Subcutaneous abdominal adipose tissue (tissue), 5 donors: Measurements from ENCODE around the gene PCDH9.

ENCODE experiments used
- H3K27ac ChIP-seq: one replicate; pipeline ENCODE4 v1.7.0; 2013; ENCODE audit warnings: low read depth, mild to moderate bottlenecking, inconsistent platforms, low read length, moderate library complexity
- H3K27me3 ChIP-seq, 5 donors: one replicate each; pipeline ENCODE4 v1.7.0; 2013; ENCODE audit warnings: low read length in 5 of 5, inconsistent platforms in 1 of 5; ENCODE audit not compliant: control insufficient read depth in 5 of 5, insufficient read depth in 4 of 5
- H3K36me3 ChIP-seq, 5 donors: one replicate each; pipeline ENCODE4 v1.7.0; 2013; ENCODE audit warnings: low read length in 5 of 5; ENCODE audit not compliant: control insufficient read depth in 5 of 5, insufficient read depth in 5 of 5
- H3K4me1 ChIP-seq, 5 donors: one replicate each; pipeline ENCODE4 v1.7.0; 2013; ENCODE audit warnings: low read length in 5 of 5, mild to moderate bottlenecking in 3 of 5, moderate library complexity in 1 of 5; ENCODE audit not compliant: control insufficient read depth in 5 of 5, insufficient read depth in 5 of 5
- H3K4me3 ChIP-seq, 5 donors: one replicate each; pipeline ENCODE4 v1.7.0; 2013; ENCODE audit warnings: low read length in 5 of 5, low read depth in 1 of 5
- H3K9ac ChIP-seq, 5 donors: one replicate each; pipeline ENCODE4 v1.7.0; 2013; ENCODE audit warnings: low read length in 5 of 5, mild to moderate bottlenecking in 4 of 5, moderate library complexity in 3 of 5
- H3K9me3 ChIP-seq, 5 donors: one replicate each; pipeline ENCODE4 v1.7.0; 2013; ENCODE audit warnings: low read length in 5 of 5; ENCODE audit not compliant: control insufficient read depth in 5 of 5
- donor health status: healthy.
- donor health status: healthy.
- donor health status: healthy.
- donor health status: healthy.
- donor health status: healthy.

Gene PCDH9

GRCh38 chr13:66345971-66346370 lies 884.2 kb downstream of the PCDH9 start:
- no peak overlapping the region for H3K27ac ChIP-seq
- no peak overlapping the region for H3K9ac ChIP-seq
- H3K27me3 ChIP-seq = no peaks in the 10 kb centered on the region
- peaks cover 0 to 13% (median 5%) of the 10 kb centered on the region in 5 donors for H3K4me1 ChIP-seq
- no peak overlapping the region for H3K4me3 ChIP-seq
- H3K36me3 ChIP-seq = no peaks in the 10 kb centered on the region
- H3K9me3 ChIP-seq = no peaks in the 10 kb centered on the region

GRCh38 chr13:66345518-66345810 lies 884.7 kb downstream of the PCDH9 start:
- no peaks in the 10 kb centered on the region for H3K9me3 ChIP-seq
- H3K27ac ChIP-seq = no peak overlapping the region

GRCh38 chr13:66344805-66345517 lies 885.2 kb downstream of the PCDH9 start:
- Histone ChIP-seq H3K27ac (no peak overlapping the region), H3K4me1 (peaks cover 0 to 13% (median 5%) of the 10 kb centered on the region in 5 donors), H3K27me3 (no peaks in the 10 kb centered on the region), H3K9ac (no peak overlapping the region), H3K9me3 (no peaks in the 10 kb centered on the region), H3K36me3 (no peaks in the 10 kb centered on the region), H3K4me3 (no peak overlapping the region)

More at GRCh38 chr13:66345518-66345810, 884.7 kb downstream of the PCDH9 start:
- Histone ChIP-seq H3K36me3 (no peaks in the 10 kb centered on the region), H3K4me3 (no peak overlapping the region), H3K9ac (no peak overlapping the region), H3K4me1 (peaks cover 0 to 13% (median 5%) of the 10 kb centered on the region in 5 donors), H3K27me3 (no peaks in the 10 kb centered on the region)

GRCh38 chr13:66343224-66343828 lies 886.8 kb downstream of the PCDH9 start:
- no peak overlapping the region for H3K27ac ChIP-seq
- H3K4me3 ChIP-seq = no peak overlapping the region
- H3K36me3 ChIP-seq = no peaks in the 10 kb centered on the region
- H3K9ac ChIP-seq = no peak overlapping the region
- no peaks in the 10 kb centered on the region for H3K9me3 ChIP-seq
- H3K27me3 ChIP-seq = no peaks in the 10 kb centered on the region
- no peaks in the 10 kb centered on the region for H3K4me1 ChIP-seq

- no peaks in the 10 kb centered on the region for H3K4me1 ChIP-seq
- H3K9ac ChIP-seq = no peak overlapping the region
- no peaks in the 10 kb centered on the region for H3K36me3 ChIP-seq
- no peaks in the 10 kb centered on the region for H3K9me3 ChIP-seq
- H3K27ac ChIP-seq = no peak overlapping the region
- H3K27me3 ChIP-seq = no peaks in the 10 kb centered on the region
- H3K4me3 ChIP-seq = no peak overlapping the region
Measured at GRCh38 chr13:66341635-66342377, 888.3 kb downstream of the PCDH9 start.

GRCh38 chr13:66339214-66339613 lies 890.9 kb downstream of the PCDH9 start:
- Histone ChIP-seq H3K4me1 (no peaks in the 10 kb centered on the region), H3K27ac (no peak overlapping the region), H3K9me3 (no peaks in the 10 kb centered on the region), H3K9ac (no peak overlapping the region), H3K27me3 (no peaks in the 10 kb centered on the region), H3K36me3 (no peaks in the 10 kb centered on the region), H3K4me3 (no peak overlapping the region)

- Histone ChIP-seq H3K36me3 (no peaks in the 10 kb centered on the region), H3K9me3 (no peaks in the 10 kb centered on the region), H3K27me3 (no peaks in the 10 kb centered on the region), H3K27ac (no peak overlapping the region), H3K4me1 (no peaks in the 10 kb centered on the region), H3K9ac (no peak overlapping the region), H3K4me3 (no peak overlapping the region)
Measured at GRCh38 chr13:66338542-66338941, 891.6 kb downstream of the PCDH9 start.

GRCh38 chr13:66335626-66336025 lies 894.5 kb downstream of the PCDH9 start:
- Histone ChIP-seq H3K36me3 (no peaks in the 10 kb centered on the region), H3K9ac (no peak overlapping the region), H3K4me1 (no peaks in the 10 kb centered on the region), H3K4me3 (no peak overlapping the region), H3K9me3 (no peaks in the 10 kb centered on the region), H3K27ac (no peak overlapping the region), H3K27me3 (no peaks in the 10 kb centered on the region)

- Histone ChIP-seq H3K27ac (no peak overlapping the region), H3K9ac (no peak overlapping the region), H3K4me1 (no peaks in the 10 kb centered on the region), H3K36me3 (no peaks in the 10 kb centered on the region), H3K9me3 (no peaks in the 10 kb centered on the region), H3K27me3 (no peaks in the 10 kb centered on the region), H3K4me3 (no peak overlapping the region)
Measured at GRCh38 chr13:66329988-66330451, 900.1 kb downstream of the PCDH9 start.

GRCh38 chr13:66328476-66328875 lies 901.7 kb downstream of the PCDH9 start:
- no peaks in the 10 kb centered on the region for H3K27me3 ChIP-seq
- H3K27ac ChIP-seq = no peak overlapping the region
- H3K4me3 ChIP-seq = no peak overlapping the region
- H3K9ac ChIP-seq = no peak overlapping the region
- H3K36me3 ChIP-seq = no peaks in the 10 kb centered on the region
- H3K4me1 ChIP-seq = no peaks in the 10 kb centered on the region
- H3K9me3 ChIP-seq = no peaks in the 10 kb centered on the region
